ENCODE results near the gene WWTR1. TPM values are rescaled to one million over a fixed set of nuclear protein-coding genes. Genes with fewer than 3 reads are reported as not detected.

Gene WWTR1
- polyA plus RNA-seq, 1 experiment: 119 TPM

DNA sequence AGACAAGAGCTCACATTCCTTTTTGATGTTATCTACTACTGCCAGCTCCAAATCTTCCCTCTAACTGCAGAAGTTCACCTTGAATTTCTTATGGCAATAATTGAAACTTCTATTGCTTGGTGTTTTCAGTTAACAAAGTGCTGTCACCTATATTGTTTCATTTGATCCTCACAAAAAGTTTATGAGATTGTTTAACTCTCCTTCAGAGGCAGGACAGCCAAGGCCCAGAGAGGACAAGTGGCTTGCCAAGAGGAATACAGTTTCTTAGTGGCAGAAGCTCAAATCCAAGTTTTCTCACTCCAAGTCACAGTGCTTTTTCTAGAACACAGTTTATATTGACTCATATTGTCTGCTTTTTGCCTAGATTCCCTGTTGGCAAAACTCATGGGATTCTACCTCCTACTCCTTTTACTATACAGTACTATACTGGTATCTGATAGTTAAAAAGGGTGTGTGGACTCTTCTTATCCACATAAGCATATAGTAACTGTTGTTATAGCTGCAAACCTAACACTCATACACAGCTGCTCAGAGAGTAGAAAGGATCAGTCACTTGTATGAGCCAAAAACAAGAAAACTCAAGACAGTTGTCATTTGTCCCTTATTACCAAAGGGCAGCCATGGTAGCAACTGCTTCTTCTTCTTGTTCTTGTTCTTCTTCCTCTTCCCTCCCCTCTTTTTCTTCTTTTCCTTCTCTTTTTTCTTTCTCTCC, 167.4 kb downstream of the WWTR1 start:
- Histone ChIP-seq H3K4me3 (ENCODE audit: low read depth, low read length) (no peak overlapping the region), H3K36me3 (ENCODE audit: control insufficient read depth, insufficient read depth, low read length) (no peaks in the 10 kb centered on the region), H3K27me3 (ENCODE audit: control insufficient read depth, insufficient read depth, low read length) (no peaks in the 10 kb centered on the region; the same call in 1 of the 2 replicates)
- ChIA-PET CTCF (interaction anchor here (0.5 to 4.3 kb wide), 9 partner anchors 9 to 614 kb away, joined by 3 to 24 read pairs (median 4); partner anchors contain the start of gene TM4SF18), POLR2A (interaction anchor here (0.7 kb wide), 2 partner anchors 29 to 311 kb away, joined by 4 to 9 read pairs; no protein-coding TSS in a partner anchor)
- TF ChIP-seq CTCF (IDR thresholded peaks at IDR 0.05; ENCODE audit: insufficient read depth, low read depth, low read length): no peak
- DNase-seq (ENCODE audit: low read depth): no peak

- no peak overlapping the region for H3K4me3 ChIP-seq (ENCODE audit: low read depth, low read length)
- ChIA-PET POLR2A (no interaction called here), CTCF (interaction anchor here (0.8 to 4.3 kb wide), 9 partner anchors 9 to 369 kb away, joined by 3 to 24 read pairs (median 4); partner anchors contain the start of gene TM4SF18)
- no peak for DNase-seq (ENCODE audit: low read depth)
- no peaks in the 10 kb centered on the region for H3K27me3 ChIP-seq (ENCODE audit: control insufficient read depth, insufficient read depth, low read length)
- H3K36me3 ChIP-seq (ENCODE audit: control insufficient read depth, insufficient read depth, low read length): no peaks in the 10 kb centered on the region
- TF ChIP-seq CTCF (IDR thresholded peaks at IDR 0.05; ENCODE audit: insufficient read depth, low read depth, low read length): peak; percentile 62
Measured at GRCh38 chr3:149489060-149489690, 168.7 kb downstream of the WWTR1 start.

DNA sequence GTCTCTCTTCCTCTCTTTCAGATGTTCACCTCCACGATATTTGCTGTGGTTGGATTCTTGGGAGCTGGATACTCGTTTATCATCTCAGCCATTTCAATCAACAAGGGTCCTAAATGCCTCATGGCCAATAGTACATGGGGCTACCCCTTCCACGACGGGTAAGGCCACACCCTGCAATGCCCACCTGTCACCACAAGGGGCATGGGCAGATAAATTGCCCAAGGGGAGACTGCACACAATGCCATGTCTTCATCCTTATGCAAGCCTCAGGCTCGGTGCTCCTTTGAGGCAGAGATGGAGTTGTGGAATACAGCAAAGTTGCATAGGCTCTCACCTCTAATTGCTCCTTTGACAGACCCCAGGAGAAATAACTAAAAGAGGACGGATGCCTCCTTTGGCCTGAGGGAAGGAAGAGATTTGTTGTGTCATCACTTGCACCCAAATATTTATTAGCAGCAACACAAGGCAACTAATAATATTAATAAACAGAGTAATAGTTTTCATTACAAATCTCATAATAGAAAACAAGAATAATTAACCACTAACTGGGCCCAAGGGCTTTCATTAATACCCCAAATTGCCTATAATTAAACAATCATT, 170.1 kb downstream of the WWTR1 start:
- no peak for DNase-seq (ENCODE audit: low read depth)
- no peak overlapping the region for H3K4me3 ChIP-seq (ENCODE audit: low read depth, low read length)
- ChIA-PET POLR2A (no interaction called here), CTCF (interaction anchor here (0.7 to 4.3 kb wide), 7 partner anchors 8 to 743 kb away, joined by 3 to 24 read pairs (median 4); no protein-coding TSS in a partner anchor)
- TF ChIP-seq CTCF (IDR thresholded peaks at IDR 0.05; ENCODE audit: insufficient read depth, low read depth, low read length): no peak
- H3K27me3 ChIP-seq (ENCODE audit: control insufficient read depth, insufficient read depth, low read length): no peaks in the 10 kb centered on the region
- H3K36me3 ChIP-seq (ENCODE audit: control insufficient read depth, insufficient read depth, low read length): no peaks in the 10 kb centered on the region

DNA sequence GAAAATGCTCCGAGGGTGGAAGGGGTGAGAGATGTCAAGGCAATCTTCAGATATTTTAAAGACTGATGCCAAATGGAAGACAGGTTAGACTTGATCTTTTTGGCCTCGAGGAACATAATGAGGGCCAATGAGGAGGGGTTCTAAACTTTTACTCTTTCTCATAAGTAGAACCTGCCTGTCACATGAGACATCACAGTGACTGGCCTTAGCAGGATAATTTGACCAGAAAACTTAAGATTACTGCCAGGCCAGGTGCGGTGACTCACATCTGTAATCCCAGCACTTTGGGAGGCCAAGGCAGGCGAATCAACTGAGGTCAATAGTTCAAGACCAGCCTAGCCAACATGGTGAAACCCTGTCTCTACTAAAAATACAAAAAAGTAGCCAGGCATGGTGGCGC, 171.1 kb downstream of the WWTR1 start:
- CTCF ChIA-PET: interaction anchor here (1.0 to 2.2 kb wide), 4 partner anchors 9 to 140 kb away, joined by 3 to 7 read pairs (median 4); no protein-coding TSS in a partner anchor
- no peaks in the 10 kb centered on the region for H3K36me3 ChIP-seq (ENCODE audit: control insufficient read depth, insufficient read depth, low read length)
- no peak overlapping the region for H3K4me3 ChIP-seq (ENCODE audit: low read depth, low read length)
- TF ChIP-seq CTCF (IDR thresholded peaks at IDR 0.05; ENCODE audit: insufficient read depth, low read depth, low read length): no peak
- H3K27me3 ChIP-seq (ENCODE audit: control insufficient read depth, insufficient read depth, low read length): no peaks in the 10 kb centered on the region
- DNase-seq (ENCODE audit: low read depth): no peak
- POLR2A ChIA-PET: no interaction called here

DNA sequence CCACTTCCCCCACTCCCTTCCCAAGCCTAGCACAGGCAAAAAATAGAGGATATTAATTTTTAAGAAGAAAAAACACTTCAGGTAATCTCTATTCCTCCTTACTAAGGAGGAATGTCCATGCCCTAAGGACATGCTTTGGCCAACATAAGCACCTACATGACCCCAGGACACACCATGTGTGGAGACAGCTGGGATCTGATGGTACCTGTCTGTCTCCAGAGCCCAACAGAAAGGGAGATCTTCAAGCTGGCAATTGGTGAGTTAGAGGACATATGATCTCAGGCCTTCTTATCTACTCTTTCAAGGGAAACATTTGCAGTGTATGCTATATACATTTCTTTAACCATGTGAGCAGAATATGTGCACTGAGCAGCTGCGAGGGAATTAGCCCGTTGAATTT, 176.3 kb downstream of the WWTR1 start:
- ChIA-PET CTCF (interaction anchor here (0.7 to 4.1 kb wide), 10 partner anchors 9 to 133 kb away, joined by 3 to 69 read pairs (median 5); no protein-coding TSS in a partner anchor), POLR2A (no interaction called here)
- Histone ChIP-seq H3K4me3 (ENCODE audit: low read depth, low read length) (no peak overlapping the region), H3K36me3 (ENCODE audit: control insufficient read depth, insufficient read depth, low read length) (no peaks in the 10 kb centered on the region), H3K27me3 (ENCODE audit: control insufficient read depth, insufficient read depth, low read length) (no peaks in the 10 kb centered on the region)
- DNase-seq (ENCODE audit: low read depth): no peak
- no peak for TF ChIP-seq CTCF (IDR thresholded peaks at IDR 0.05; ENCODE audit: insufficient read depth, low read depth, low read length)
